Neural cell (in vitro differentiated cells): ENCODE measurements around the gene ANAPC1. TPM values are rescaled to one million over a fixed set of nuclear protein-coding genes. Genes with fewer than 3 reads are reported as not detected.
"Not testable (repeated sequence)": the region's sequence is repeated elsewhere in the genome, so short reads cannot be mapped to it uniquely, and the experiment has no call there.

Experiments used
- H2AFZ ChIP-seq: fragments of 200-600, 300-800 bp; sonication (generic), shearing (Covaris generic); 2 replicates; pipeline ENCODE4 v1.6.0; 2014; ENCODE audit warnings: low read depth, mild to moderate bottlenecking, antibody characterized with exemption, low read length, moderate library complexity
- H3F3A ChIP-seq: fragments of 200-600 bp; shearing (Covaris generic); 2 replicates; pipeline ENCODE4 v1.6.1; 2016; ENCODE audit warnings: mild to moderate bottlenecking, moderate library complexity, mixed read lengths, antibody characterized with exemption, low read length; ENCODE audit not compliant: insufficient read depth, poor library complexity, severe bottlenecking
- H3K27ac ChIP-seq: fragments of 200-600, 300-800 bp; sonication (generic), shearing (Covaris generic); 2 replicates; pipeline ENCODE4 v1.5.1; 2014; ENCODE audit warnings: mild to moderate bottlenecking, low read length, moderate library complexity
- H3K27me3 ChIP-seq: fragments of 300-800, 200-600 bp; sonication (generic), shearing (Covaris generic); 2 replicates; pipeline ENCODE4 v1.6.0; 2014; ENCODE audit warnings: mild to moderate bottlenecking, low read depth, low read length, moderate library complexity; ENCODE audit not compliant: insufficient read depth
- H3K36me3 ChIP-seq: fragments of 300-800, 200-600 bp; sonication (generic), shearing (Covaris generic); 2 replicates; pipeline ENCODE4 v1.5.1; 2014; ENCODE audit warnings: mild to moderate bottlenecking, antibody characterized with exemption, low read length, moderate library complexity; ENCODE audit not compliant: insufficient read depth
- H3K4me2 ChIP-seq: fragments of 300-800, 200-600 bp; sonication (generic), shearing (Covaris generic); 2 replicates; pipeline ENCODE4 v1.6.0; 2014; ENCODE audit warnings: mild to moderate bottlenecking, low read length
- H3K4me3 ChIP-seq: fragments of 300-800, 200-600 bp; sonication (generic), shearing (Covaris generic); 2 replicates; pipeline ENCODE4 v1.5.1; 2014; ENCODE audit warnings: mild to moderate bottlenecking, low read length, moderate library complexity
- H3K79me2 ChIP-seq: fragments of 200-600 bp; shearing (Covaris generic); replicated peaks from 2 replicates; pipeline ENCODE4 v1.6.0; 2014; ENCODE audit warnings: mild to moderate bottlenecking, low read length, moderate library complexity; ENCODE audit not compliant: insufficient read depth
- H3K9ac ChIP-seq: fragments of 300-800, 200-600 bp; sonication (generic), shearing (Covaris generic); 2 replicates; pipeline ENCODE4 v1.6.1; 2016; ENCODE audit warnings: mild to moderate bottlenecking, low read length, mixed read lengths
- H3K9me2 ChIP-seq: fragments of 200-600 bp; shearing (Covaris generic); 2 replicates; pipeline ENCODE4 v1.6.1; 2016; ENCODE audit warnings: mild to moderate bottlenecking, low read length, mixed read lengths; ENCODE audit not compliant: insufficient read depth
- H3K9me3 ChIP-seq: fragments of 200-600, 300-800 bp; sonication (generic), shearing (Covaris generic); 2 replicates; pipeline ENCODE4 v1.6.1; 2016; ENCODE audit warnings: mild to moderate bottlenecking, mixed run types, low read length, moderate library complexity, mixed read lengths
- H4K20me1 ChIP-seq: fragments of 200-600 bp; shearing (Covaris generic); 2 replicates; pipeline ENCODE4 v1.6.1; 2016; ENCODE audit warnings: mild to moderate bottlenecking, mixed run types; ENCODE audit not compliant: insufficient read depth
- polyA plus RNA-seq: library from polyadenylated mRNA; depleted of rRNA; stranded (reverse); fragments of >200 nt; gene quantifications from 2 replicates; pipeline ENCODE4 v1.2.3, GENCODE V29; 2014

The ANAPC1 gene
- polyA plus RNA-seq, 1 donor from 2014 or later: 13.8 TPM

- H3K9me3 ChIP-seq, H3K27ac ChIP-seq, H3K4me3 ChIP-seq, H3F3A ChIP-seq, H3K9ac ChIP-seq, H3K9me2 ChIP-seq, H3K27me3 ChIP-seq, H3K36me3 ChIP-seq, H2AFZ ChIP-seq, H3K4me2 ChIP-seq, H3K79me2 ChIP-seq, H4K20me1 ChIP-seq: not testable (repeated sequence)
Measured at GRCh38 chr2:111777155-111777554, 106.8 kb downstream of the ANAPC1 start.

DNA sequence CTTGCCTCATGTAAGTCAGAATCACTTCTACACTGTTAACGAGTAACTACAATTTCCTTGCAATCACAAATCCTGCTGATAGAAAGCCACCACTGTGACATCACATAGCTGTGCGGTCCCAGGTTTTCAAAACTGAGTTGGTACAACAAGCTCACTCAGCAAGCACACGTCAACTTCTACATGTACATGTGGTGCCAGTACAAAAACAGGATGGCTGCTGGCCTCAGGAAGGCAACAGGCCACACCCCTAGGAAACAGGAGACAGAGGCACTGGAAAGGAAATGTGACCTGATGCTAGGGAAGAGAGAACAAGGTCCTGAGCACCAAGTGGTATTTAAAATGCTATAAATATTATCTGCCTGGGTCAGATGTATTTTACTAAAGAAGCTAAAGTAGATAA, 107.7 kb downstream of the ANAPC1 start:
- not testable (repeated sequence) for H3K4me3 ChIP-seq, H2AFZ ChIP-seq, H4K20me1 ChIP-seq, H3K79me2 ChIP-seq, H3F3A ChIP-seq, H3K9me2 ChIP-seq, H3K9me3 ChIP-seq, H3K27ac ChIP-seq, H3K36me3 ChIP-seq, H3K27me3 ChIP-seq, H3K9ac ChIP-seq, H3K4me2 ChIP-seq

DNA sequence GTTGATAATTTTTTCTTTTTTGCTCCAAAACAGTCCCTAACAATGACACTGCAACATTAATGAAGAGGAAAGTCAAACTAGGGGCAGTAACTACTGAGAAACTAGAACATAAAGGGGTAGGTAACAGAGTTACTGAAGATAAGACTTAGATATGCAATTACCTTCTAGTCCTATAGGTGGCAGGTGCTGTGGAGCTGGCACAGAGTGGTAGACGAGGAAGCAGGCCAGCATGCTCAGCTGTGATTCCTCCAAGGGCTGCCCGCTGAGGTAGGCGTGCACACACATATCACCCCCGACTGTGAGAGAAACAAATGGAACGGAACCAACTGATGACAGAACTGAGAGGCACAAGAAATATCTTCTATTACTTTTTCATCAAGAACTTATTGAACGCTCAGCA, 111.8 kb downstream of the ANAPC1 start:
- H3K9me2 ChIP-seq: not testable (repeated sequence)

DNA sequence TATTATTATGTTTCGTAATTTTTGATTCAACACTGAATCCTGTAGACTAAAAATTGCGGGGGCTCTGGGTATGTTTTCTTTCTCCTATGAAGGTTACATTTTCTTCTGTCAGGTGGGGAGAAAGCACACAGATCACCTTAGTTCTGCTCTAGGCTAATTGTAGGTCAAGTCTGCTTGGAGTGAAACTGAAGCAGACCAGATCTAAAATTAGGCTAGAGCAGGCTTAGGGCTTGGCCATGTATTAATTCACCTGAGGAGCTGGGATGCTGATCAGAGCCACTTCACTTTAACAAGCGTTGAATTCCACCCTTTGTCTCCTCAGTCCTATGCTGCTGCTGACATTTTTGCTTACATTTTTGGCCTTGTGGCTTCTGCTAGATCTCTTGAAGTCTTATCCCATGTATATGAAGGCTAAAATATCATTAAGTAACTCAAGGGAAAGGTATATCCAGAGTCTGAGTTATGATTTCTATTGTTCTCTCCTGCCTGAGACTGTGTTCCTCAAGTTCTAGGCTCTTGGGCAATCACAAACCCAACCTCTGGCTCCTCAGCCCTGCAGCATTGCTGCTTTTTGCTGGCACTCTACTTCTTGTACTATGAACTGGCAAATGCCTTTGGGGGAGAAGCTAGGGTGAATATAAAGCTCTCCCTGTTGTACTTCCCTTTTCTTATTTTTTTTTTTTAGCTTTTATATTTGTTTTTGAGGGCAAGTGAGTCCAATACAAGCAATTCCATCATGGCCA, 112.9 kb downstream of the ANAPC1 start:
- H4K20me1 ChIP-seq, H3K27ac ChIP-seq, H3K79me2 ChIP-seq, H2AFZ ChIP-seq, H3K9ac ChIP-seq, H3K36me3 ChIP-seq, H3F3A ChIP-seq, H3K27me3 ChIP-seq, H3K4me2 ChIP-seq, H3K9me2 ChIP-seq, H3K9me3 ChIP-seq, H3K4me3 ChIP-seq: not testable (repeated sequence)

More for the DNA sequence above, 111.8 kb downstream of the ANAPC1 start:
- H3K79me2 ChIP-seq, H4K20me1 ChIP-seq, H3K27me3 ChIP-seq, H3K9ac ChIP-seq, H2AFZ ChIP-seq, H3K9me3 ChIP-seq, H3K36me3 ChIP-seq, H3K4me2 ChIP-seq, H3F3A ChIP-seq, H3K27ac ChIP-seq, H3K4me3 ChIP-seq: not testable (repeated sequence)

DNA sequence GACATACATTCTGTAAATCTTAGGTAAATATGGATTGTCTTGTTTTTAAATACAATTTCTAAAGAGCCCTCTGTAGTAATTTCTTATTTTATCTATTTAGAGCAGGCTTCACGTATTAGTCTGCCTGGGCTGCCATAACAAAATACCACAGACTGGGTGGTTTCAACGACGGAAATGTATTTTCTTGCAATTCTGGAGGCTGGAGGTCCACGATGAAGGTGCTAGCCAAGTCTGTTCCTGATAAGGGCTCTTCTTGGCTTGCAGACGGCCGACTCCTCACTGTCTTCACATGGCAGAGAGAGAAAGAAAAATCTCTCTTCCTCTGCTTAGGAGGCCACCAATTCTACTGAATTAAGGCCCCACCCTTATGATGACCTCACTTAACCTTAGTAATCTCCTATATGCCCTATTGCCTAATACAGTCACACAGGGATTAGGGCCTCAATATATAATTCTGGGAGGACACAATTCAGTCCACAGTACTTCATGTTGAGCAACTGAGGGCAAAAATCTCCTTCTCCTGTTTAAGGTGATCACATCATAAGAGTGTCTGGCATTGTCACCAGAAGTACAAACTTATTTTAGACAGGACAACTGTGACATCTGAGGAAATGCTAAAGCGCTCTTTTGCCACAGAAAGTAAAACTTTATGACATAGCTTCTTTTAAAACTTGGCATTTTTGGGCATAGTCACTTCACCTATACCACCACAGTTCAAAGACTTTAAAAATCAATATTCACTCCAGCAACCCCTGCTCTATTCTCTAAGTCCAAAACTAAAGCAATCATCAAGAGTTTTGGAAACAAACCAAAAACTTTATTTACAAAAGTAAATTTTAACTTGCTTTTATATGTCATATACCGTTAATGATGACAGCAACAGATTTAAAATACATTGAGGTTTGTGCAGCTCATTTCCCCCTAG, 115.5 kb downstream of the ANAPC1 start:
- H3F3A ChIP-seq, H4K20me1 ChIP-seq, H3K27me3 ChIP-seq, H3K4me3 ChIP-seq, H3K9ac ChIP-seq, H3K9me3 ChIP-seq, H3K27ac ChIP-seq, H2AFZ ChIP-seq, H3K9me2 ChIP-seq, H3K79me2 ChIP-seq, H3K36me3 ChIP-seq, H3K4me2 ChIP-seq: not testable (repeated sequence)

DNA sequence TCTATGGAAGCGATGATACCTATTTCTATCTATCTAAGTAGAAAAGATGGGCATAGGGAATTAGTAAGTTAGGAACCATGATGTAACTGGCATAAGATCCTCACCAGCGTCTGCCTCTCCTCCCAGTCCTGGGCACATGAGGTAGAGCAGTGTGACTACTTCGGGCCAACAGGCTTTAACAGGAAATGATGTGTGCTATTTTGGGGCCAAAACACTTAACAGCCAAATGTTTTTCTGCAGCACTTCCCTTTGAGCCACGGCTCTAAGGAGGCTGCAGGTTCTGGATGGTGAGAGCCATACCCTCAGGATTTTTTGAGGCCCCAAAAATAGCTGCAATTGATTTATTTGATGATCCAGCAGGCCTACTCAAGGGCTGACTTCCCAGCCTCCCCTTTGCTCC, 116.9 kb downstream of the ANAPC1 start:
- not testable (repeated sequence) for H3K79me2 ChIP-seq, H3K27me3 ChIP-seq, H3K4me3 ChIP-seq, H4K20me1 ChIP-seq, H3K9me2 ChIP-seq, H3K36me3 ChIP-seq, H3K9me3 ChIP-seq, H3K27ac ChIP-seq, H3K4me2 ChIP-seq, H3F3A ChIP-seq, H3K9ac ChIP-seq, H2AFZ ChIP-seq

DNA sequence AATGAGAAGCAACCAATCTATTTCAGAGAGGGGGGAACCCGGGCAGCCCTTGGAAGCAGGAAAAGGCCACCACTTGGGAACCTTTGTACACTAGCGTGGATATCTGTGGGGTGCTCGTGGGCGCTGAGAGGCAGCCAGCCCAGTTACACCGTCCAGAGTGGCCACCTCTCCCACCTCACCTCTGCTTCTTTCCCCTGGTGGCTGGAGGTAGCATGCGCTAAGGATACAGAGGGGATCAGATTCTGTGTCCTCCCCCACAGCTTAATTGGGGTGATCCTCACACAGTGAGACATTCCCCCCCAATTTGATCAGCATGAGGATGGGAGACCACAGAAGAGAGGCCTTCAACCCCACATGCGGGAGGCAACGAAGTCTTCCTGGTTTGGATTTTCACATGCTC, 117.7 kb downstream of the ANAPC1 start:
- H3K4me2 ChIP-seq, H3K79me2 ChIP-seq, H3K9me2 ChIP-seq, H2AFZ ChIP-seq, H3K4me3 ChIP-seq, H3K27me3 ChIP-seq, H3K27ac ChIP-seq, H4K20me1 ChIP-seq, H3K9ac ChIP-seq, H3K36me3 ChIP-seq, H3K9me3 ChIP-seq, H3F3A ChIP-seq: not testable (repeated sequence)

- H3K4me3 ChIP-seq, H3K4me2 ChIP-seq, H3K9me3 ChIP-seq, H3K9me2 ChIP-seq, H3F3A ChIP-seq, H2AFZ ChIP-seq, H3K27me3 ChIP-seq, H3K36me3 ChIP-seq, H3K27ac ChIP-seq, H3K79me2 ChIP-seq, H3K9ac ChIP-seq, H4K20me1 ChIP-seq: not testable (repeated sequence)
Measured at GRCh38 chr2:111764151-111764550, 119.8 kb downstream of the ANAPC1 start.
